ENCODE data around the gene DNAH17. TPM values are rescaled to one million over a fixed set of nuclear protein-coding genes. Genes with fewer than 3 reads are reported as not detected.

DNAH17 gene
- polyA plus RNA-seq = 1 to 10 TPM in 1 of 4 donors, under 1 TPM in 1, not detected in 2; 0.57 to 3.6 TPM
- long read RNA-seq, donor 1 = 0 reads
- long read RNA-seq, donor 2 = 0 reads
- long read RNA-seq, donor 3 = 0 reads
- long read RNA-seq, donor 4 = 0 reads
- long read RNA-seq, donor 5 = 0 reads
- long read RNA-seq, donor 6 = 0 reads
- long read RNA-seq, donor 7, partial matches to known transcripts = 11 of 11 reads
- long read RNA-seq, donor 7, other reads (novel, unspliced or antisense) = 0 of 11 reads
- long read RNA-seq, donor 8 = 0 reads
- long read RNA-seq, donor 9 = 0 reads
- long read RNA-seq, donor 10 = 0 reads

DNA sequence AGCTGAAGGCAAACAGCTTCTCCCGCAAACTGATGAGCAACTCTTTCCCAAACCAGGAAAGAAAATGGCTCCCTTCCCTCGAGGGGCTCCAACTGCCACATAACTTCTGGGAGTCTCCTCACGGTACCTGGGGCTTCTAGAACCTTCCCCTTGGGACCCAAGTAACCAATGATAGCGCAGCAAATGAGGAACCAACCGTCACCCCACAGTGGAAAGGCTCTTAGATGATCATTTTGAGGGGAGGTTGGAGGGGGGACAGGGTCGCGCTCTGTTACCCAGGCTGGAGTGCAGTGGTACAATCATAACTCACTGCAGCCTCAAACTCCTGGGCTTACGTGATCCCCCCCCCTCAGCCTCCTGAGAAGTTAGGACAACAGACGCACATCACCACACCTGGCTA is at the start of gene DNAH17:
Gene DNAH17, minus strand, starts transcription at position 101 of the 400 bp plus-strand sequence. CDS start 2,339 bp downstream, outside the sequence.
- 85 to 91% (median 88%) methylated on average over 9 of the region's 9 CpGs for WGBS, 3 donors
- H3K27ac ChIP-seq (ENCODE audit: low read depth in 1 of 3, low read length in 2 of 3) = no peak within 1 kb of the TSS
- H3K4me1 ChIP-seq (ENCODE audit: control insufficient read depth in 3 of 3, insufficient read depth in 2 of 3, low read depth in 1 of 3, low read length in 2 of 3) = no peaks in the 10 kb centered on the region
- H3K27me3 ChIP-seq (ENCODE audit: control insufficient read depth in 3 of 3, insufficient read depth in 3 of 3, low read length in 3 of 3) = no peaks in the 10 kb centered on the region
- DNase-seq (no peak), FAIRE-seq (no peak)
- H3K36me3 ChIP-seq (ENCODE audit: control insufficient read depth in 3 of 3, insufficient read depth in 2 of 3, low read depth in 1 of 3, low read length in 3 of 3) = no peaks in the 10 kb centered on the region
- no peak within 1 kb of the TSS for H3K4me3 ChIP-seq (ENCODE audit: low read depth in 1 of 3, low read length in 3 of 3)
- H3K9me3 ChIP-seq (ENCODE audit: control insufficient read depth in 2 of 2, insufficient read depth in 1 of 2, low read depth in 1 of 2, low read length in 1 of 2) = no peaks in the 10 kb centered on the region

- Histone ChIP-seq H3K4me1 (ENCODE audit: control insufficient read depth in 3 of 3, insufficient read depth in 2 of 3, low read depth in 1 of 3, low read length in 2 of 3) (no peaks in the 10 kb centered on the region), H3K9me3 (ENCODE audit: control insufficient read depth in 2 of 2, insufficient read depth in 1 of 2, low read depth in 1 of 2, low read length in 1 of 2) (no peaks in the 10 kb centered on the region), H3K27ac (ENCODE audit: low read depth in 1 of 3, low read length in 2 of 3) (no peak overlapping the region), H3K36me3 (ENCODE audit: control insufficient read depth in 3 of 3, insufficient read depth in 2 of 3, low read depth in 1 of 3, low read length in 3 of 3) (no peaks in the 10 kb centered on the region), H3K4me3 (ENCODE audit: low read depth in 1 of 3, low read length in 3 of 3) (no peak overlapping the region), H3K27me3 (ENCODE audit: control insufficient read depth in 3 of 3, insufficient read depth in 3 of 3, low read length in 3 of 3) (no peaks in the 10 kb centered on the region)
- no peak for FAIRE-seq
- WGBS, 3 donors = 60 to 74% (median 63%) methylated on average over 14 of the region's 14 CpGs
- no peak for DNase-seq
These were observed 47.3 kb upstream of the DNAH17 start for GRCh38 chr17:78624324-78625151.

DNA sequence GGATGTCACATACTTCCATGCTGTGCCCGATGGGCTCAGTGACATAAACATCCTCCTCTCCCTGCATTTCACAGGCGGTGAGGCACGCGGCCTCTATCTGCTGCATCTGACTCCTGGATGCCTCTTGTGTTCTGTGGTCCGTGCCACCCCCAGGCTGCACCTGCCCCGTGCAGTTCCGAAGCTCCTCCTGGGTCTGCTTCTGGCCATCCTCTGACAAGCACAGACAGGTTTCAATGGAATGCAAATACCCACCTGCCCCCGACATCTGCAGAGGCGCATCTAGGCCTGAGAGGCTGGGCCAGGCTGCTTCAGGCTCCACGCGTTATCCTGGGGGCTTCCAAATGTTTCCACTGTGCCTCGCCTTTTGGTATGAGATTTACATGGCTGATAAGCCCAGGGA is 46.3 kb upstream of the DNAH17 start:
- H3K9me3 ChIP-seq (ENCODE audit: control insufficient read depth in 2 of 2, insufficient read depth in 1 of 2, low read depth in 1 of 2, low read length in 1 of 2) = no peaks in the 10 kb centered on the region
- DNase-seq (no peak), FAIRE-seq (no peak)
- no peaks in the 10 kb centered on the region for H3K36me3 ChIP-seq (ENCODE audit: control insufficient read depth in 3 of 3, insufficient read depth in 2 of 3, low read depth in 1 of 3, low read length in 3 of 3)
- H3K27me3 ChIP-seq (ENCODE audit: control insufficient read depth in 3 of 3, insufficient read depth in 3 of 3, low read length in 3 of 3) = no peaks in the 10 kb centered on the region
- no peak overlapping the region for H3K27ac ChIP-seq (ENCODE audit: low read depth in 1 of 3, low read length in 2 of 3)
- 85 to 90% (median 88%) methylated on average over 12 of the region's 12 CpGs for WGBS, 3 donors
- no peaks in the 10 kb centered on the region for H3K4me1 ChIP-seq (ENCODE audit: control insufficient read depth in 3 of 3, insufficient read depth in 2 of 3, low read depth in 1 of 3, low read length in 2 of 3)
- no peak overlapping the region for H3K4me3 ChIP-seq (ENCODE audit: low read depth in 1 of 3, low read length in 3 of 3)

GRCh38 chr17:78622491-78623265 is 45.5 kb upstream of the DNAH17 start:
- peaks cover 0 to 5% of the 10 kb centered on the region in 2 donors for H3K9me3 ChIP-seq (ENCODE audit: control insufficient read depth in 2 of 2, insufficient read depth in 1 of 2, low read depth in 1 of 2, low read length in 1 of 2)
- no peaks in the 10 kb centered on the region for H3K4me1 ChIP-seq (ENCODE audit: control insufficient read depth in 3 of 3, insufficient read depth in 2 of 3, low read depth in 1 of 3, low read length in 2 of 3)
- H3K27me3 ChIP-seq (ENCODE audit: control insufficient read depth in 3 of 3, insufficient read depth in 3 of 3, low read length in 3 of 3) = no peaks in the 10 kb centered on the region
- DNase-seq (no peak), FAIRE-seq (no peak)
- H3K36me3 ChIP-seq (ENCODE audit: control insufficient read depth in 3 of 3, insufficient read depth in 2 of 3, low read depth in 1 of 3, low read length in 3 of 3) = no peaks in the 10 kb centered on the region
- 80 to 86% (median 86%) methylated on average over 21 to 26 of the region's 26 CpGs for WGBS, 3 donors
- H3K27ac ChIP-seq (ENCODE audit: low read depth in 1 of 3, low read length in 2 of 3) = no peak overlapping the region
- H3K4me3 ChIP-seq (ENCODE audit: low read depth in 1 of 3, low read length in 3 of 3) = no peak overlapping the region

DNA sequence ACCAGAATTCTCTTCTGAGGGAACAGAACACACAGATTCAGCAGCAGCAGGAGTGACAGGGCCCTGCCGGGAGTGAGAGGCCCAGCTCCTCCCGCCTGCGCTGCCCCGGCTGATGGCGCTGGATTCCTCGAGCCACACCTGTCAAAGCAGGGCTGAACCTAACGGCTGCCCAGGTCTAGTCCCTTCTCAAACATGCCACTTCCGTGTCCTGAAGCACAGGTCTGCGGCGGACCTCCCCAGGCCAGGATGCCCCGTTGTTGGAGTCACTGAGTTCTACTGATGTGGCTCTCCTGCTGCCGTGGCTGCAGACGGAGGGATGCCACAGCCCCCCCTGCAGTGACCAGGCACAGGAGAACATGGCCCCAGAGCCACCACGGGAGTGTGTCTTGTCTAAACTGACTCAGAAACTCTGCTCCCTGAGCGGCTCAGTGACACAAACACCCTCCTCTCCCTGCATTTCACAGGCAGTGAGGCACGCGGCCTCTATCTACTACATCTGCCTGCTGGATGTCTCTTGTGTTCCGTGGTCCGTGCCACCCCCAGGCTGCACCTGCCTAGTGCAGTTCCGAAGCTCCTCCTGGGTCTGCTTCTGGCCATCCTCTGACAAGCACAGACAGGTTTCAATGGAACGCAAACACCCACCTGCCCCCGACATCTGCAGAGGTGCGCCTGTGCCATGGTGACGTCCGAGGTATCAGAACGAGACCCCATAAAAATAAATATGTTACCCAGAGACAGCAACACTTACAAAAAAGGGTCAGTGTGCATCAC is 44.7 kb upstream of the DNAH17 start:
- no peak overlapping the region for H3K27ac ChIP-seq (ENCODE audit: low read depth in 1 of 3, low read length in 2 of 3)
- 73 to 85% (median 74%) methylated on average over 24 to 26 of the region's 26 CpGs for WGBS, 3 donors
- no peaks in the 10 kb centered on the region for H3K36me3 ChIP-seq (ENCODE audit: control insufficient read depth in 3 of 3, insufficient read depth in 2 of 3, low read depth in 1 of 3, low read length in 3 of 3)
- peaks cover 0 to 5% of the 10 kb centered on the region in 2 donors for H3K9me3 ChIP-seq (ENCODE audit: control insufficient read depth in 2 of 2, insufficient read depth in 1 of 2, low read depth in 1 of 2, low read length in 1 of 2)
- no peak overlapping the region for H3K4me3 ChIP-seq (ENCODE audit: low read depth in 1 of 3, low read length in 3 of 3)
- H3K27me3 ChIP-seq (ENCODE audit: control insufficient read depth in 3 of 3, insufficient read depth in 3 of 3, low read length in 3 of 3) = no peaks in the 10 kb centered on the region
- H3K4me1 ChIP-seq (ENCODE audit: control insufficient read depth in 3 of 3, insufficient read depth in 2 of 3, low read depth in 1 of 3, low read length in 2 of 3) = no peaks in the 10 kb centered on the region
- FAIRE-seq = no peak
- no peak for DNase-seq

DNA sequence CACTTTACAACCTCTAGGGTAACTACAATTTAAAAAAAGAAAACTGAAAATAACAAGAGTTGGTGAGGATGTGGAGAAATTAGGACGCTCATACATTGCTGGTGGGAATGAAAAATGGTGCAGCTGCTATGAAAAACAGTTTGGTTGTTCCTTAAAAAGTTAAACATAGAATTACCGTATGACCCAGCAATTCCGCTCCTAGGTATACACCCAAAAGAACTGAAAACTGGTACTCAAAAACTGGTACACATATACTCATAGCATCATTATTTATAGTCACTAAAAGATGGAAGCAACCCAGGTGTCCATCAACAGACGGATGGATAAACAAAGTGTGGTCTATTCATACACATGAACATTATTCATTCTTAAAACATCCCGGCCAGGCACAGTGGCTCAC is 42.9 kb upstream of the DNAH17 start:
- Histone ChIP-seq H3K4me1 (ENCODE audit: control insufficient read depth in 3 of 3, insufficient read depth in 2 of 3, low read depth in 1 of 3, low read length in 2 of 3) (no peaks in the 10 kb centered on the region), H3K36me3 (ENCODE audit: control insufficient read depth in 3 of 3, insufficient read depth in 2 of 3, low read depth in 1 of 3, low read length in 3 of 3) (no peaks in the 10 kb centered on the region), H3K27me3 (ENCODE audit: control insufficient read depth in 3 of 3, insufficient read depth in 3 of 3, low read length in 3 of 3) (no peaks in the 10 kb centered on the region), H3K9me3 (ENCODE audit: control insufficient read depth in 2 of 2, insufficient read depth in 1 of 2, low read depth in 1 of 2, low read length in 1 of 2) (peaks cover 0 to 5% of the 10 kb centered on the region in 2 donors), H3K4me3 (ENCODE audit: low read depth in 1 of 3, low read length in 3 of 3) (no peak overlapping the region), H3K27ac (ENCODE audit: low read depth in 1 of 3, low read length in 2 of 3) (no peak overlapping the region)
- no peak for DNase-seq
- no peak for FAIRE-seq
- 76 to 79% (median 76%) methylated on average over 5 of the region's 5 CpGs for WGBS, 3 donors

DNA sequence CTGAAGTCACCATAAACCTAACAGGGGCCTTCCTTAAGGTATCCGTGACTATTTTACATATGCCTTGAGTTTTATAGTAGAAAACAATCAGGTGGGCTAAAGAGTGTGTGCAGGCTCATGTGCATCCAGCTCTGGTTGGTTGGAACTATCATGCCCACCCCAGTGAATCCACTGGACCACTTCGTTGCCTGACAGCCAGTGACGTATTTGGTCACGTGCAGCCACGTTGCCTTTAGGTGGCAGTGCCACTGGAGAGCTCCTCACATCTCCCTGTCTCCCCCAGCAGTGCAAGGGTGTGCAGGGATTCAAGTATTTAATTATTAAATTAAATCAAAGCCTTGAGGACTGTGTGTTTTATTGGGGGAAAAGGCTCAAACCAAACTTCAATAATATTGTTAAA is 42.1 kb upstream of the DNAH17 start:
- H3K9me3 ChIP-seq (ENCODE audit: control insufficient read depth in 2 of 2, insufficient read depth in 1 of 2, low read depth in 1 of 2, low read length in 1 of 2) = peaks cover 0 to 5% of the 10 kb centered on the region in 2 donors
- FAIRE-seq (no peak), DNase-seq (no peak)
- WGBS, 3 donors = 80 to 89% (median 87%) methylated on average over 5 of the region's 5 CpGs
- H3K27ac ChIP-seq (ENCODE audit: low read depth in 1 of 3, low read length in 2 of 3) = no peak overlapping the region
- H3K36me3 ChIP-seq (ENCODE audit: control insufficient read depth in 3 of 3, insufficient read depth in 2 of 3, low read depth in 1 of 3, low read length in 3 of 3) = no peaks in the 10 kb centered on the region
- H3K4me1 ChIP-seq (ENCODE audit: control insufficient read depth in 3 of 3, insufficient read depth in 2 of 3, low read depth in 1 of 3, low read length in 2 of 3) = no peaks in the 10 kb centered on the region
- H3K4me3 ChIP-seq (ENCODE audit: low read depth in 1 of 3, low read length in 3 of 3) = no peak overlapping the region
- H3K27me3 ChIP-seq (ENCODE audit: control insufficient read depth in 3 of 3, insufficient read depth in 3 of 3, low read length in 3 of 3) = no peaks in the 10 kb centered on the region

Measured in small intestine (tissue), 16 donors.